Stimulated activated naive CD8-positive, alpha-beta T cell treated with anti-CD3 and anti-CD28 coated beads, Interleukin-15, Interleukin-2, amounts not matched to agents 100 ng/mL and 50 ng/mL, for 24 hours (primary cell): ENCODE measurements around the gene MRPS22.
"Not testable (repeated sequence)": the region's sequence is repeated elsewhere in the genome, so short reads cannot be mapped to it uniquely, and the experiment has no call there.

Experiments used
- H3K27ac Mint-ChIP-seq: one replicate; pipeline ENCODE4 v1.8.0; 2021; ENCODE audit warnings: mild to moderate bottlenecking, mixed read lengths
- H3K27me3 Mint-ChIP-seq: one replicate; pipeline ENCODE4 v1.8.0; 2021; ENCODE audit warnings: mixed read lengths
- H3K36me3 Mint-ChIP-seq: one replicate; pipeline ENCODE4 v1.8.0; 2021; ENCODE audit warnings: low read depth, mixed read lengths
- H3K4me1 Mint-ChIP-seq: one replicate; pipeline ENCODE4 v1.8.0; 2021; ENCODE audit warnings: low read depth, mixed read lengths
- H3K4me3 Mint-ChIP-seq: one replicate; pipeline ENCODE4 v1.8.0; 2021; ENCODE audit warnings: mild to moderate bottlenecking, mixed read lengths
- H3K9me3 Mint-ChIP-seq: one replicate; pipeline ENCODE4 v1.8.0; 2021; ENCODE audit warnings: mixed read lengths

MRPS22 gene

GRCh38 chr3:139382291-139382690 is 38.5 kb downstream of the MRPS22 start:
- H3K27me3 Mint-ChIP-seq, H3K4me3 Mint-ChIP-seq, H3K9me3 Mint-ChIP-seq, H3K27ac Mint-ChIP-seq: not testable (repeated sequence)
- Mint-ChIP-seq H3K36me3 (peaks cover 54% of the 10 kb centered on the region), H3K4me1 (peaks cover 59% of the 10 kb centered on the region)

DNA sequence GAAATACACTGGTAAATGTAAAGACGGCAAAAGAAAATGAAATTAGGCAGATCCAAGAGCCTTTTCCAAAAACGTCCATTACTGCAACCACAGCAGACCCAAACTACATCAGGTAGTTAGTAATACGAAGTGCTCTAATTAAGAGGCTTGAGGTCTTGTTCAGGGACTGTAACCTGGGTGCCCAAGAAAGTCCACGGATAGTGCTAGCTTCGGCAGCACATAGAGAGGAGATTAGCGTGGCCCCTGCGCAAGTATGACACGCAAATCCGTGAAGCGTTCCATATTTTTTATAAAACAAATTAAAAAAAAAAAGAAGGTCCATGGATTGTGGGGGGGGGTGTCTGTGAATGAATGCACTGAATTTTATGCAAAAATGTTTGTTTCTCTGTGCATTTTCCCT is 44.3 kb downstream of the MRPS22 start:
- Mint-ChIP-seq H3K36me3 (peaks cover 9% of the 10 kb centered on the region), H3K4me1 (peaks cover 66% of the 10 kb centered on the region), H3K9me3 (no peaks in the 10 kb centered on the region), H3K4me3 (peak overlapping the region; percentile 67), H3K27ac (no peak overlapping the region), H3K27me3 (no peaks in the 10 kb centered on the region)

DNA sequence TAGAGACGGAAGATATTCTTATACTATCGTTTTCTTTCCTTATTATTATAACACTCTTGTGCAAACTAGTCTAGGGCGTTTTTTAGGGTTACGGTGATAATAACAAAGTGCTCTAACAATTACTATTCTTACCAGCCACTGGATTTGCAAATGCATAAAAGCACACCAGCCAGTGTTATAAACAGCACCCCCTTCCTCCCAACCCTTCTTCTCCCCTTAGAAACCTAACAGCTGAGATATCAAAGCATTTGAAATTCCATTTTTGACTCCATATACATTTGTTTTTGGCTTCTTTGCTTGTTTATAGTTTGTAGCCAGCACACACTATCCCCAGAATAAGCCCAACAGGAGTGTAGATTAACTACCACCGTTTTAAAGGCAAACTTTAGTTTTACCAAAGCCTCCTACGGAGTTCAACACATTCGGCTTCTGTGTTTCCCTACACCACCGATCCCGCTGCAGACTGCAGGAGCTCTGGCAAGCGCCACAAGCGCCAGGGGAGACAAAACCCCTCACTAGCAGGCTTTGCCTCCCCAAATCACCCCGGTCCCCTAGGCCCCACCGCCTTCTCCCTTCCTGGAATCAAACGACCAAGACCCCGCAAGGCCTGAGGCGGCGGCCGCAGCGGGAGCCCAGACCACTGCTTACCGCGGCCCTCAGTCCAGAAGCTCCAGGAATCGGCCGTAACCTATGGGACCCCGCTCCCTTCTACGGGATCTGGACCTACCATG is 45.2 kb downstream of the MRPS22 start:
- H3K36me3 Mint-ChIP-seq = peaks cover 9% of the 10 kb centered on the region
- H3K27ac Mint-ChIP-seq = peak overlapping the region; percentile 97
- H3K4me3 Mint-ChIP-seq = peak overlapping the region; percentile 97
- H3K9me3 Mint-ChIP-seq = no peaks in the 10 kb centered on the region
- H3K27me3 Mint-ChIP-seq = no peaks in the 10 kb centered on the region
- H3K4me1 Mint-ChIP-seq = peaks cover 64% of the 10 kb centered on the region

GRCh38 chr3:139389552-139390368 is 45.9 kb downstream of the MRPS22 start, which contains the start of gene COPB2:
TSS of gene COPB2 (minus strand) at chr3:139389647. CDS start at chr3:139389550, 97 bp downstream.
- H3K4me1 Mint-ChIP-seq = peaks cover 57% of the 10 kb centered on the region
- H3K36me3 Mint-ChIP-seq = peaks cover 9% of the 10 kb centered on the region
- peak within 1 kb of the TSS; percentile 97 for H3K4me3 Mint-ChIP-seq
- H3K9me3 Mint-ChIP-seq = no peaks in the 10 kb centered on the region
- peak within 1 kb of the TSS; percentile 97 for H3K27ac Mint-ChIP-seq
- H3K27me3 Mint-ChIP-seq = no peaks in the 10 kb centered on the region

- no peaks in the 10 kb centered on the region for H3K36me3 Mint-ChIP-seq
- no peaks in the 10 kb centered on the region for H3K27me3 Mint-ChIP-seq
- H3K9me3 Mint-ChIP-seq = no peaks in the 10 kb centered on the region
- H3K4me1 Mint-ChIP-seq = peaks cover 17% of the 10 kb centered on the region
- no peak overlapping the region for H3K27ac Mint-ChIP-seq
- H3K4me3 Mint-ChIP-seq = no peak overlapping the region
These were observed 50.3 kb downstream of the MRPS22 start for GRCh38 chr3:139394116-139394515.

DNA sequence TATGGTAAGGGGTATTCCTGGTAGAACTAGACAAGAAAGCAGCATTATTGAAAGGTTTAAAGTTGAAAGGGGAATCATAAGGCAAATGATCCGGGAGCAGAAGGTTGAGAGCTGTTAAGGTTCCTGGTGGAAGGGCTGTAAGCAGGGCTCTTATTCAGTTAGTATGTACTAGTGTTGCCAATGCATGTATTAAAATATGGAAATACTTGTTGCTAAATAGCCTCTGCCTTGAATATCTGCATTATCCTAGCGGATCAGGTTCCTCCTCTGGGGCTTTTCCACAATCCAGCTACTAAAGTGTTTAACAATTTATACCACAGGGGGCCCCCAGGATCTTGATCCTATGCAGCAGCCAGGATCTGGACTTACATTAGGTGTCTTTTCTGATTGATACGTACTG is 52.9 kb downstream of the MRPS22 start:
- peaks cover 4% of the 10 kb centered on the region for H3K9me3 Mint-ChIP-seq
- H3K36me3 Mint-ChIP-seq = peaks cover 4% of the 10 kb centered on the region
- H3K4me3 Mint-ChIP-seq = no peak overlapping the region
- H3K27me3 Mint-ChIP-seq = no peaks in the 10 kb centered on the region
- H3K27ac Mint-ChIP-seq = no peak overlapping the region
- H3K4me1 Mint-ChIP-seq = no peaks in the 10 kb centered on the region

GRCh38 chr3:139401155-139401554 is 57.3 kb downstream of the MRPS22 start:
- not testable (repeated sequence) for H3K4me3 Mint-ChIP-seq, H3K27ac Mint-ChIP-seq, H3K27me3 Mint-ChIP-seq

More at GRCh38 chr3:139401155-139401554, 57.3 kb downstream of the MRPS22 start:
- not testable (repeated sequence) for H3K4me1 Mint-ChIP-seq
- Mint-ChIP-seq H3K36me3 (peaks cover 24% of the 10 kb centered on the region), H3K9me3 (peaks cover 21% of the 10 kb centered on the region)
